Activated naive CD8-positive, alpha-beta T cell (primary cell): Measurements from ENCODE around the gene CD99.

Source experiments
- H3K27ac Mint-ChIP-seq: one replicate; pipeline ENCODE4 v1.8.0; 2021; ENCODE audit warnings: mixed read lengths
- H3K27me3 Mint-ChIP-seq: one replicate; pipeline ENCODE4 v1.8.0; 2021; ENCODE audit warnings: mixed read lengths
- H3K36me3 Mint-ChIP-seq: one replicate; pipeline ENCODE4 v1.8.0; 2021; ENCODE audit warnings: mixed read lengths
- H3K4me1 Mint-ChIP-seq: one replicate; pipeline ENCODE4 v1.8.0; 2021; ENCODE audit warnings: low read depth, mixed read lengths
- H3K4me3 Mint-ChIP-seq: one replicate; pipeline ENCODE4 v1.8.0; 2021; ENCODE audit warnings: mild to moderate bottlenecking, mixed read lengths
- H3K9me3 Mint-ChIP-seq: one replicate; pipeline ENCODE4 v1.8.0; 2021; ENCODE audit warnings: low read depth, mixed read lengths

CD99 gene

GRCh38 chrX:2701600-2701999, 10.5 kb downstream of the CD99 start:
- H3K27ac Mint-ChIP-seq, result peak overlapping the region; percentile 64
- peaks cover 2% of the 10 kb centered on the region for H3K27me3 Mint-ChIP-seq
- peak overlapping the region; percentile 35 for H3K4me3 Mint-ChIP-seq
- H3K9me3 Mint-ChIP-seq, result no peaks in the 10 kb centered on the region
- H3K4me1 Mint-ChIP-seq, result peaks cover 89% of the 10 kb centered on the region
- peaks cover 14% of the 10 kb centered on the region for H3K36me3 Mint-ChIP-seq

DNA sequence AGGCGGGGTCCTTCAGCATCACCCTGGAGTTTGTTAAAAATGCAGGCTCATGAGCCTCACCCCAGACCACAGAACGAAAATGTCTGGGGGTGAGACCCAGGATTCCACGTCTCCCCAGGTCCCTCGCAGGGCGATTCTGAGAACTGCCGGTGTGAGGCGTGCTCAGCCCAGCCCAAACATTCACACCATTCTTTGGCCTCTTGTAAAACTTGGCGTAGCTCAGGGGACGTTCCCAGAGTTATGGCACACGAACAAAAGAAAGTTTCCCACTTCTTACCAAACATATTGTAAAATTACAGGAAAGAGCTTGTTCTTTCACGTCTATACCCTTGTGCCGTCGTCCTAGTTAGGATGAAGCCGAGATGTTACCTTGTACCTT, 12.9 kb downstream of the CD99 start:
- peak overlapping the region; percentile 72 for H3K27ac Mint-ChIP-seq
- no peaks in the 10 kb centered on the region for H3K9me3 Mint-ChIP-seq
- H3K27me3 Mint-ChIP-seq, result peaks cover 2% of the 10 kb centered on the region
- peaks cover 13% of the 10 kb centered on the region for H3K36me3 Mint-ChIP-seq
- H3K4me1 Mint-ChIP-seq, result peaks cover 88% of the 10 kb centered on the region
- peak overlapping the region; percentile 81 for H3K4me3 Mint-ChIP-seq

DNA sequence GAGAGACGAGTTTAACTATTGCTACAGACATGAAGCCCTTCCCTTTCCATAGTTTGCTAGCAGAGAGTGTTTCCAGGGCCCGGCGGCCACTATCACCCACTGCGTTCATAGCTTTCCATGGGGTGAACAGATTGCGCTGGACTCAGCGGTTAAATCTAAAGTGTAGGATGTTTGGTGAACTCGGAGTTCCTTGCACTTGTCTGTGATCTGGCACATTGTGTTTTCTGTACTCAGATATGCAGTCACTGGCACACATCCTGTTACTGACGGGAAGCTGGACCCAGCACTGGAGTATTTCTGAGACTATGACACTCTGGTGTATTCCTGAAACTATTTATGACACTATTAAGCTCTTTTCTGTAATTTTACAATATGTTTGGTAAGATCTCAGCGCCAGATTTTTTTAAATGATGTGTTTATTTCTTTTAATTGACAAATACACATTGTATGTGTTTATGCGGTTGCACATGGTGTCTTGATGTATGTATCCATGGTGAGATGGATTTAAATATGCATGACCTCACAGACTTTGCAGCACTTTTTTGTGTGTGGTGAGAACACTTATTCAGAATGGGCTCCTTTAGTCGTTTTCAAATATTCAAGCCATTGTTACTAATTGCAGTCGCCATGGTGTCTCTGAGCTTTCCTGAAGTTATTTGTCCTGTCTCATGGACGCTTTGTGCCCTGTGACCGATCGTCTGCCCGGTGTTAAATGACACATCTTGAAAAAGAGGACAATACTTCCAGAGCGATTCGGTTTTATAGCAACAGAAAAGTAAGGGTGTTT, 14.1 kb downstream of the CD99 start:
- H3K27ac Mint-ChIP-seq, result peak overlapping the region; percentile 56
- H3K9me3 Mint-ChIP-seq, result no peaks in the 10 kb centered on the region
- peaks cover 2% of the 10 kb centered on the region for H3K27me3 Mint-ChIP-seq
- H3K4me3 Mint-ChIP-seq, result peak overlapping the region; percentile 20
- peaks cover 90% of the 10 kb centered on the region for H3K4me1 Mint-ChIP-seq
- peaks cover 9% of the 10 kb centered on the region for H3K36me3 Mint-ChIP-seq

DNA sequence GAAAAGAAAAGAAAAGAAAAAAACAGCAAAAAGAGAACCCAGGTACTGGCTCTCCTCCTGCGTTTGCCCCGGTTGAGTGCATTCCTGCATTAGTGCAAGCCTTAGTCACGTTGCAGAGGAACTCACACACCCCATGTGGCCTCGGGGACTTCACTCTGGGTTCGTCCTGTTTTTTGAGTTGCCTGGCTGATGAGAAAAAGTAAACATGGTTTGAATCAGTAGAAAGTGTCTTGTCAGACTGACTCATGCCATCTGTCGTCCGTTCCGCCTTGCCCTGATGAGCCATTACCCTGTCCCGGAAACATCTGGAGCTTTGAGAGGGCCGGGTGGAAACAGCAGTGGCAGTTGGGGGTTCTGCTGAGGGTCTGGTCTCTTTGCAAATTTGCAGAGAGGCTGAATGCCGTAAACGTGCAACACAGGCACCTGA, 16.3 kb downstream of the CD99 start:
- no peaks in the 10 kb centered on the region for H3K9me3 Mint-ChIP-seq
- H3K4me3 Mint-ChIP-seq, result peak overlapping the region; percentile 55
- H3K36me3 Mint-ChIP-seq, result peaks cover 2% of the 10 kb centered on the region
- H3K27me3 Mint-ChIP-seq, result no peaks in the 10 kb centered on the region
- peak overlapping the region; percentile 83 for H3K27ac Mint-ChIP-seq
- peaks cover 86% of the 10 kb centered on the region for H3K4me1 Mint-ChIP-seq

DNA sequence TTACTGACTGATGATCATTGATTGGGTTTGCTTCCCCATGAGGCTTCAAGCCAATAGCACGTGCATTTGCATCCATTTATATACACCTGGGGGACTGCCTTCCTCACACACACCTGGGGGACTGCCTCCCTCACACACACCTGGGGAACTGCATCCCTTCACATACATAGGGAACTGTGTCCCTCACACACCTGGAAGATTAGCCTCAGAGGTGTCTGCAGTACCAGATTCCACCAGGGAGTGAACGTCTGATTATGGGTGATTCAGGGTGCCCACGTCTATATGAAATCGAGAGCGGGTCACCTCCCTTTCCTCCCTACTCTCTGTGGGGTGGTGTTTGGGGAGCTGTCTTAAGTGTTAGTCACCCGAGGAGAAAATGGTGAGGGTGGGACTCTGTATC, 16.9 kb downstream of the CD99 start:
- peaks cover 2% of the 10 kb centered on the region for H3K36me3 Mint-ChIP-seq

GRCh38 chrX:2708592-2709188, 17.6 kb downstream of the CD99 start:
- no peaks in the 10 kb centered on the region for H3K9me3 Mint-ChIP-seq
- peaks cover 74% of the 10 kb centered on the region for H3K4me1 Mint-ChIP-seq
- H3K4me3 Mint-ChIP-seq, result peak overlapping the region; percentile 75
- H3K36me3 Mint-ChIP-seq, result peaks cover 2% of the 10 kb centered on the region
- H3K27ac Mint-ChIP-seq, result peak overlapping the region; percentile 83
- H3K27me3 Mint-ChIP-seq, result no peaks in the 10 kb centered on the region

More for the DNA sequence above, 16.9 kb downstream of the CD99 start:
- Mint-ChIP-seq H3K4me1 (peaks cover 79% of the 10 kb centered on the region), H3K4me3 (peak overlapping the region; percentile 55), H3K27ac (peak overlapping the region; percentile 83), H3K27me3 (no peaks in the 10 kb centered on the region), H3K9me3 (no peaks in the 10 kb centered on the region)

GRCh38 chrX:2709556-2709955, 18.5 kb downstream of the CD99 start:
- Mint-ChIP-seq H3K9me3 (no peaks in the 10 kb centered on the region), H3K27ac (peak overlapping the region; percentile 94)

GRCh38 chrX:2710041-2710840, 19.1 kb downstream of the CD99 start:
- Mint-ChIP-seq H3K4me3 (peak overlapping the region; percentile 75), H3K9me3 (no peaks in the 10 kb centered on the region), H3K36me3 (peaks cover 2% of the 10 kb centered on the region), H3K4me1 (peaks cover 74% of the 10 kb centered on the region), H3K27ac (peak overlapping the region; percentile 94), H3K27me3 (no peaks in the 10 kb centered on the region)

More at GRCh38 chrX:2709556-2709955, 18.5 kb downstream of the CD99 start:
- no peaks in the 10 kb centered on the region for H3K27me3 Mint-ChIP-seq
- H3K4me1 Mint-ChIP-seq, result peaks cover 74% of the 10 kb centered on the region
- H3K4me3 Mint-ChIP-seq, result peak overlapping the region; percentile 75
- peaks cover 2% of the 10 kb centered on the region for H3K36me3 Mint-ChIP-seq

GRCh38 chrX:2711441-2711840, 20.3 kb downstream of the CD99 start:
- peak overlapping the region; percentile 11 for H3K27ac Mint-ChIP-seq
- no peak overlapping the region for H3K4me3 Mint-ChIP-seq
- H3K27me3 Mint-ChIP-seq, result no peaks in the 10 kb centered on the region
- H3K9me3 Mint-ChIP-seq, result no peaks in the 10 kb centered on the region
- peaks cover 2% of the 10 kb centered on the region for H3K36me3 Mint-ChIP-seq
- H3K4me1 Mint-ChIP-seq, result peaks cover 72% of the 10 kb centered on the region

DNA sequence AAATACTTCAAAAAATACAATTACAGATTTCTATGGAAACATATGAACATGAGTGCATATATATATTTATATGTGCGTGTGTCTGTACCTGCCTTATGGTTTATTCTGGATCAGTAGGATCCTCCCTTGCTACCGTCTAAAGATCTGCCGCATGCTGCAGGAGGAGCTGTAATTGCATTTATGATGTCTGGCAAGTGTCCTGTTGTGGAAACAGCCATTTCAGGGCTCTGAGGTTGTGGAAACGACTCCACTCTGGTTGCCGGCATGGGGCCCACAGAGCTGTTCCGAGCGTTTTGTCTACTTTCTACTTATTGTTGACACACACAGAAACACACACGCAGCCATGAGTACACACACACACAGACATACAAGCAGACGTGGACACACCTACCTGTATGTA, 21.3 kb downstream of the CD99 start:
- Mint-ChIP-seq H3K4me1 (peaks cover 69% of the 10 kb centered on the region), H3K36me3 (peaks cover 4% of the 10 kb centered on the region), H3K9me3 (no peaks in the 10 kb centered on the region), H3K27ac (no peak overlapping the region), H3K27me3 (no peaks in the 10 kb centered on the region), H3K4me3 (no peak overlapping the region)

DNA sequence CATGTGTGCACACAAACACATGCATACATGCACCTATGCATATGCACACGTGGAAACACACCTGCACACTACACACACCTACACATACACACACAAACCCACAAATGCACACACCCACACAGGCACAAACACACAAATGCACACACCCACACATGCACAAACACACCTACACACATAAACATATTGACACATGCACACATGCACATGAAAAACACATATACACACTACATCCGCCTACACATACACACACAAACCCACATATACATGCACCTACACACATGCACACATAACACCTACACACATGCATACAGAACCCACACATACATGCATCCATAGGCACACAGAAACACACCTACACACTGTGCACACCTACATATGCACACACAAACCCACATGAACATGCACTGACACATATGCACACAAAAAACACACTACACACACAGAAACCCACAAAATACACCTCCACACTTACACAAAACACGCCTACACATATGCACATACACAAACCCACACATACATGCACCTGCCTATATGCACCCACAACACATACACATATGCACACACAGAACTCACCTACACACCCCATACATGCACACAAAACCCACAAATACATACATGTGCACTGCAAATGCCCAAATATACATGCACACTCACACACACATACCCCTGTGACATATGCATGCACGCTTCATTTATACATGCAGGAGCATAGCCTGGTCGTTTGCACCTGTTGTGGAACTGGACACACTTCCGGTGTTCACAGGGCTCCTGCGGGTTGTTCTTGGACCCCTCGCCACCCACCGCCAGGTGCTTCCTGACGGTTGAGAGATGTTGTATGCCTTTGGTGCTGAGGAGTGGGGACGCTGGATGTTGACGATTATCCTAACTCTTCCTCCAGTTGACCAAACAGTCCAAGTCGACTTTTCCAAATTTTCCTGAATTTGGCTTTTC, 22.1 kb downstream of the CD99 start:
- Mint-ChIP-seq H3K4me1 (peaks cover 66% of the 10 kb centered on the region), H3K27me3 (no peaks in the 10 kb centered on the region), H3K4me3 (no peak overlapping the region), H3K9me3 (no peaks in the 10 kb centered on the region), H3K36me3 (peaks cover 6% of the 10 kb centered on the region), H3K27ac (peak overlapping the region; percentile 28)

DNA sequence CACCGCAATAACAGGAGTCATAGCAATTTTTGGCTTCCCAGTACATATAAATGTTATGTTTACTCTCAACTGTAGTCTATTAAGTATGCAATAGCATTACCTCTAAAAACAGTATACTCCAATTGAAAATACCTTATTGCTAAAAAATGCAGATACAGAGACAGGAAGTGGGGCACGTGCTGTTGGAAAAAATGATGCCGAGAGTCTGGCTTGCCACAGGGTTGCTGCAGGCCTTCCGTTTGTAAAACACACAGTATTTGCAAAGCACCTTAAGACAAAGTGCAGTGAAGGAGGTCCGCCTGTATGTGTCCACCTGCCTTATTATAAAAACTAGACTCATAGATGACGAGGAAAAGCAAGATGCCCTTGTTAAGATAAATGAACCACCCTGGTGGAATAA, 23.5 kb downstream of the CD99 start:
- peaks cover 52% of the 10 kb centered on the region for H3K4me1 Mint-ChIP-seq
- no peak overlapping the region for H3K4me3 Mint-ChIP-seq
- no peaks in the 10 kb centered on the region for H3K9me3 Mint-ChIP-seq
- peak overlapping the region; percentile 77 for H3K27ac Mint-ChIP-seq
- H3K27me3 Mint-ChIP-seq, result no peaks in the 10 kb centered on the region
- peaks cover 10% of the 10 kb centered on the region for H3K36me3 Mint-ChIP-seq

- Mint-ChIP-seq H3K36me3 (peaks cover 16% of the 10 kb centered on the region), H3K27me3 (no peaks in the 10 kb centered on the region), H3K4me3 (no peak overlapping the region), H3K4me1 (peaks cover 46% of the 10 kb centered on the region), H3K9me3 (no peaks in the 10 kb centered on the region), H3K27ac (peak overlapping the region; percentile 67)
These were observed 24.0 kb downstream of the CD99 start for GRCh38 chrX:2715066-2715600.

DNA sequence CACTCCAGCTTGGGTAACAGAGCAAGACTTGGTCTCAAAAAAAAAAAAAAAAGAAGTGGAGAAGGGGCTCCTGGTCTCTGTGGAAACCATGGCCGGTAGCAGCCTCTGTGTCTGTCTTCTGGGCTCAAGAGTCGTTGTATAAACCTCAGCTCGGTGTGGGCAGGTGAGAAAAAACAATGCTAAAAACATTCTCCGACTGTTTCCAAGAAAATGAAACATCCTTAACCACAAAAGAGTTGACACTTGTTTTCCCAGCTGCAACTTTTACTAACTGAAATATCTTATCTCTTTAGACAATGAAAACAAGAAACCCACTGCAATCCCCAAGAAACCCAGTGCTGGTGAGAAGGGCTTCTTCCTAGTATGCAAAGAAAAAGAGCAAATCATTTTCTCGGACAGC, 26.2 kb downstream of the CD99 start:
- Mint-ChIP-seq H3K4me3 (no peak overlapping the region), H3K36me3 (peaks cover 23% of the 10 kb centered on the region)

More for the DNA sequence above, 26.2 kb downstream of the CD99 start:
- peak overlapping the region; percentile 16 for H3K27ac Mint-ChIP-seq
- no peaks in the 10 kb centered on the region for H3K27me3 Mint-ChIP-seq
- H3K9me3 Mint-ChIP-seq, result no peaks in the 10 kb centered on the region
- H3K4me1 Mint-ChIP-seq, result peaks cover 30% of the 10 kb centered on the region
